HFFc6 (cell line): ENCODE data around the gene SDK2. TPM values are rescaled to one million over a fixed set of nuclear protein-coding genes. Genes with fewer than 3 reads are reported as not detected.
"Not testable (repeated sequence)": the region's sequence is repeated elsewhere in the genome, so short reads cannot be mapped to it uniquely, and the experiment has no call there.

ENCODE experiments used
- DNase-seq: peaks from one replicate; pipeline ENCODE4 v3.0.0-alpha.2; 2018
- H3K27ac Mint-ChIP-seq: 2 replicates; pipeline ENCODE4 v1.8.0; 2020; ENCODE audit warnings: mild to moderate bottlenecking, mixed read lengths
- H3K27me3 Mint-ChIP-seq: 2 replicates; pipeline ENCODE4 v1.8.0; 2021; ENCODE audit warnings: mild to moderate bottlenecking, moderate library complexity, mixed read lengths; ENCODE audit not compliant: insufficient read depth
- H3K36me3 Mint-ChIP-seq: 2 replicates; pipeline ENCODE4 v1.8.0; 2021; ENCODE audit warnings: low read depth, mixed read lengths
- H3K4me1 Mint-ChIP-seq: 2 replicates; pipeline ENCODE4 v1.8.0; 2020; ENCODE audit warnings: low read depth, mixed read lengths
- H3K4me3 Mint-ChIP-seq: 2 replicates; pipeline ENCODE4 v1.8.0; 2020; ENCODE audit warnings: mild to moderate bottlenecking, moderate library complexity, mixed read lengths
- H3K9me3 Mint-ChIP-seq: 2 replicates; pipeline ENCODE4 v1.8.0; 2020; ENCODE audit warnings: mild to moderate bottlenecking, mixed read lengths
- total RNA-seq, 6 experiments: library from RNA; stranded (reverse); fragmentation: NEBNext Ultra II Directional; extraction: Animal tissue kit (Norgen Biotek cat#: 25700); gene quantifications; 2 replicates in 1 of 6; 3 replicates in 5 of 6; pipeline ENCODE4 v1.2.3, GENCODE V29; 2021
- TF ChIP-seq, protein P1 (sequence below): fragments of 200-600 bp; sonication (generic); IDR thresholded peaks from 2 replicates; pipeline ENCODE4 v1.5.0; 2021; ENCODE audit warnings: antibody characterized with exemption, mild to moderate bottlenecking

SDK2 gene
- total RNA-seq, 6 experiments from 2014 or later: 0.03 TPM; not detected in 4

DNA sequence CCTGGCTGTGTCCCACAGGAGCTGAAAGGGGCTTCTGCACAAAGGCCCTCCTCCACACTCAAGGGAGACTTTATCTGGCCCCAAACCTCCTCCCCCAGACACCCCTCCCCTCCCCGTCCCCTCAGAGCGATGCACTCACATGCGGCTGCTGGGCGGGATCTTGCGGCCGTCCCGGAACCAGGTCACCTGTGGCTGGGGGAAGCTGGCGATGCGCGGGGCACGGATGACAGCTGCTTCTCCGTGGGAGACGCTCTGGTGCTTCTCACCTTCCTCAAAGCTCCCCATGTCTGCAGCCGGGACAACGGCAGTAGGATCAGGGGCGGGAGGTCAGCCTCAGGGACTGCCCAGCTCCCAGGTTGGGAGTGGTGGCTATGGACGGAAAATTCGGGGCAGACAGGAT is 188.5 kb downstream of the SDK2 start:
- Mint-ChIP-seq H3K4me1 (no peaks in the 10 kb centered on the region), H3K4me3 (no peak overlapping the region), H3K9me3 (peaks cover 48% of the 10 kb centered on the region), H3K27me3 (peaks cover 3% of the 10 kb centered on the region; the same call in 1 of the 2 replicates), H3K36me3 (peaks cover 8% of the 10 kb centered on the region), H3K27ac (no peak overlapping the region)
- no peak for DNase-seq
- TF ChIP-seq, protein P1, sequence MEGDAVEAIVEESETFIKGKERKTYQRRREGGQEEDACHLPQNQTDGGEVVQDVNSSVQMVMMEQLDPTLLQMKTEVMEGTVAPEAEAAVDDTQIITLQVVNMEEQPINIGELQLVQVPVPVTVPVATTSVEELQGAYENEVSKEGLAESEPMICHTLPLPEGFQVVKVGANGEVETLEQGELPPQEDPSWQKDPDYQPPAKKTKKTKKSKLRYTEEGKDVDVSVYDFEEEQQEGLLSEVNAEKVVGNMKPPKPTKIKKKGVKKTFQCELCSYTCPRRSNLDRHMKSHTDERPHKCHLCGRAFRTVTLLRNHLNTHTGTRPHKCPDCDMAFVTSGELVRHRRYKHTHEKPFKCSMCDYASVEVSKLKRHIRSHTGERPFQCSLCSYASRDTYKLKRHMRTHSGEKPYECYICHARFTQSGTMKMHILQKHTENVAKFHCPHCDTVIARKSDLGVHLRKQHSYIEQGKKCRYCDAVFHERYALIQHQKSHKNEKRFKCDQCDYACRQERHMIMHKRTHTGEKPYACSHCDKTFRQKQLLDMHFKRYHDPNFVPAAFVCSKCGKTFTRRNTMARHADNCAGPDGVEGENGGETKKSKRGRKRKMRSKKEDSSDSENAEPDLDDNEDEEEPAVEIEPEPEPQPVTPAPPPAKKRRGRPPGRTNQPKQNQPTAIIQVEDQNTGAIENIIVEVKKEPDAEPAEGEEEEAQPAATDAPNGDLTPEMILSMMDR: no peak

DNA sequence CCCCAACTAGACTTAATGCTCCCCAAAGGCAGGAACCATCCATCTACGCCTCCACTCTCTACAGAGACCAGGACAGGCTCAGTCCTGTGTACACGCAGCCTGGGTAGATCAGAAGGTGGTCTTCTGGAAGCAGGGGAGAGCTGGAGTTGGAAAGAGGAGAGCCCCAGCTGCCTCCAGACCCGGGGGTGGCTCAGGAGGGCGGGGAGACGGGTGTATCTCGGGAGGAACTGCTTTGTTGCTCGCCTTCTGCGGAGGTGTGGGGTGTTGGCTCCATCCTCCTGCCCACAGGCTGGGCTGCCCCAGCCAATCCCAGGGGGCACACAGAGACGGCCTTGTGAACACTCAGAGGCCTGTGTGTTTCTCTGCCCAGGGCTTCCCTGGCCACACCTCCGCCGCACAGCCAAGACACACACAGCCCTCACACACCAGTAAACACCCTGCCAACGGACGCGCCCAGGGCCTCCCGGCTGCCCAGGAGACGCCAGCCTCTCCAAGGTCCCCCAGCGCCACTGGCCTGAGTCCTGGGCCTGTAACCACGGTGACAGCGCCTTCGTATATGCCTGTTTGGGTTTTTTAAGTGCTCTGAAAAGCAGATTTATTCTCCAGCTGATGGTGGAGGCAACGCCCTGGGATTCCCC is 189.1 kb downstream of the SDK2 start:
- TF ChIP-seq, protein P1: no peak
- H3K27me3 Mint-ChIP-seq: peaks cover 3% of the 10 kb centered on the region; the same call in 1 of the 2 replicates
- no peak for DNase-seq
- peaks cover 13% of the 10 kb centered on the region for H3K36me3 Mint-ChIP-seq
- no peak overlapping the region for H3K27ac Mint-ChIP-seq
- no peaks in the 10 kb centered on the region for H3K4me1 Mint-ChIP-seq
- H3K9me3 Mint-ChIP-seq: peaks cover 53% of the 10 kb centered on the region
- no peak overlapping the region for H3K4me3 Mint-ChIP-seq

DNA sequence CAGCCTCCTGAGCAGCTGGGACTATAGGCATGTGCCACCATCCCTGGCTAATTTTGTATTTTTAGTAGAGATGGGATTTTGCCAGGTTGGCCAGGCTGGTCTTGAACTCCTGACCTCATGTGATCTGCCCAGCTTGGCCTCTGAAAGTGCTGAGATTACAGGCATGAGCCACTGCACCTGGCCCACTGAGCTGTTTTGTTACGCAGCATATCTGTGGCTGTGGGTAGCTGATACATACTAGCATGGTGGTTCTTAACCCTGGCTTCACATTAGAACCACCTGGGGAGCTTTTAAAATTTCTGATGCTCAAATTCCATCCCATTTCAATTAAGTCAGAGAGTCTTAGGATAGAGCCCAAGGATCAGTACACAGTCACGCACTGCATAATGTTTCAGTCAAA is 190.8 kb downstream of the SDK2 start:
- DNase-seq, H3K36me3 Mint-ChIP-seq, H3K4me1 Mint-ChIP-seq, H3K27me3 Mint-ChIP-seq, H3K4me3 Mint-ChIP-seq, H3K27ac Mint-ChIP-seq: not testable (repeated sequence)
- H3K9me3 Mint-ChIP-seq: peaks cover 38% of the 10 kb centered on the region

DNA sequence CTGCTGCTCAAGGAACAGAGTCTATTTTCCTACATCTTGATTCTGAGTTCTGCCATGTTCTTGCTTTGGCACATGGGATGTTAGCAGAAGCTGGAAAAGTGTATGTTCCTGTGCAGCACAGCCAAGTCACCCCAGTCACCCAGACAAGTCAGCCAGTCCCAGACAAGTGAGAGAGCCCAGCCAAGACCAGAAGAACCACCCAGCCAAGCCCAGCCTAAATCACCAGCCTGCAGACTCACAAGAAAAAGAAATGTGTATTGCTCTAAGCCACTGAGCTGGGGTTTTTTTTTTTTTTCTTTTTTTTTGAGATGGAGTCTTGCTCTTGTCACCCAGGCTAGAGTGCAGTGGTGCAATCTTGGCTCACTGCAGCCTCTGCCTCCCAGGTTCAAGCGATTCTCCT is 191.2 kb downstream of the SDK2 start:
- Mint-ChIP-seq H3K27ac (no peak overlapping the region), H3K4me3 (no peak overlapping the region), H3K4me1 (no peaks in the 10 kb centered on the region), H3K9me3 (peaks cover 34% of the 10 kb centered on the region), H3K27me3 (peaks cover 3% of the 10 kb centered on the region; the same call in 1 of the 2 replicates), H3K36me3 (peaks cover 7% of the 10 kb centered on the region; the same call in 1 of the 2 replicates)
- TF ChIP-seq, protein P1: no peak
- no peak for DNase-seq

DNA sequence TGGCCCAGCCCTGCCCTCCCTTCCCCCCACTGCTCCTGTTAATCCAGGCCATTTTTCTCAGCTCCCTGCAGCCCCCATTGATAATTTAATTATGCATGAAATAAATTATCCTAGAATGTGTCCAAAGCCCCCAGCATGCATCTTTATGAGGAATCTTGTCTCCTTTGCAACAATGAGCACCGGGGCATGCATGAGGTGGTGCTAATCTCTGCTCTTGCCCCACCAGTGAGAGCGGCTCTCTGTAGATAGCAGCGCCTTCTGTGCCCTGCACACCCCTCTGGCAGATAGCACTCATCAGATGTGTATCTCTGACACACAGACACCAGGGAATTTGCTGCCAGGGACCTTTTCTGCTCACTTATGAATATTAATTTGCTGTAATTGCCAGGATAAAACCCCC is 192.2 kb downstream of the SDK2 start:
- DNase-seq: no peak
- TF ChIP-seq, protein P1: no peak
- Mint-ChIP-seq H3K36me3 (peaks cover 7% of the 10 kb centered on the region; the same call in 1 of the 2 replicates), H3K9me3 (peaks cover 33% of the 10 kb centered on the region), H3K27me3 (no peaks in the 10 kb centered on the region; the same call in 1 of the 2 replicates), H3K4me3 (no peak overlapping the region), H3K4me1 (no peaks in the 10 kb centered on the region), H3K27ac (no peak overlapping the region)

DNA sequence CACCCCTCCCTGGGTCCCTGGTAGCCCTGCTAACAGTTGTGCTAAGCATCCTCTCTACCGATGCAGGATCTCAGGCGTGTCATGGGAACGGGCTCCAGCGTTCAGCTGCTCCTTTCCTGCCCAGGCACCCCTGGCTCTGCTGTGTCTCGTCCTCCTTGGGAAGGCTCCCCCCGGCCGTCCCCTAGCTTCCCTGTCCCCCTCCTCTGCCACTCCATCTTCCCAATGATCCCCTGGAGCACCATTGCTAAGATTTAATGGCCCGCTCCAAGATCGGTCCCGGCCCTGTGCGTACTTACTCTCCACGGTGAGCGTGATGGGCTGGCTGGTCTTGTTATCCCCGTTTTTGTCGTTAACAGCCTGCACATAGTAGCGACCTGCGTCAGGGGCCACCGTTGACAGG is 196.9 kb downstream of the SDK2 start:
- Mint-ChIP-seq H3K9me3 (peaks cover 30% of the 10 kb centered on the region), H3K4me3 (no peak overlapping the region), H3K27ac (no peak overlapping the region), H3K36me3 (peaks cover 7% of the 10 kb centered on the region; the same call in 1 of the 2 replicates), H3K27me3 (no peaks in the 10 kb centered on the region; the same call in 1 of the 2 replicates), H3K4me1 (no peaks in the 10 kb centered on the region)
- no peak for DNase-seq
- TF ChIP-seq, protein P1: no peak
